Esophagus squamous epithelium (tissue), 5 donors: ENCODE results near the gene ZNF410. TPM values are rescaled to one million over a fixed set of nuclear protein-coding genes. Genes with fewer than 3 reads are reported as not detected.
"Not testable (repeated sequence)": the region's sequence is repeated elsewhere in the genome, so short reads cannot be mapped to it uniquely, and the experiment has no call there.

Experiments used
- DNase-seq: peaks from one replicate; lab custom pipeline; 2025; lab: John Stamatoyannopoulos, UW
- H3K27ac ChIP-seq, 4 donors: fragments of 200-600 bp; sonication (generic); one replicate each; pipeline ENCODE4 v1.5.1; 2016 to 2019; ENCODE audit warnings: mild to moderate bottlenecking in 1 of 4
- H3K27me3 ChIP-seq, 4 donors: fragments of 200-600 bp; sonication (generic); 1 replicate in 3 of 4; 2 replicates in 1 of 4; pipeline versions ENCODE4 v1.5.1 to v1.6.0; 2017 to 2021; ENCODE audit warnings: antibody characterized with exemption in 1 of 4
- H3K36me3 ChIP-seq, 3 donors: fragments of 200-600 bp; sonication (generic); one replicate each; pipeline ENCODE4 v1.5.1; 2016 to 2019
- H3K4me1 ChIP-seq, 3 donors: fragments of 200-600 bp; sonication (generic); one replicate each; pipeline ENCODE4 v1.5.1; 2017 to 2019
- H3K4me3 ChIP-seq, 4 donors: fragments of 200-600 bp; sonication (generic); 1 replicate in 3 of 4; 2 replicates in 1 of 4; pipeline ENCODE4 v1.5.1; 2016 to 2019; ENCODE audit warnings: mild to moderate bottlenecking in 2 of 4, moderate library complexity in 1 of 4
- H3K9me3 ChIP-seq, 3 donors: fragments of 200-600 bp; sonication (generic); one replicate each; pipeline ENCODE4 v1.5.1; 2016 to 2019
- POLR2A ChIP-seq, 4 donors: fragments of 450-650 bp; IDR thresholded peaks; one replicate each; pipeline ENCODE4 v1.6.1; 2017; ENCODE audit warnings: antibody characterized with exemption in 4 of 4, mild to moderate bottlenecking in 4 of 4, moderate library complexity in 3 of 4
- WGBS, 2 donors: methylation state at CpG; one replicate each; pipeline ENCODE4 v1.1.5; 2018; 5-methylcytosine and 5-hydroxymethylcytosine counted together
- intact Hi-C: fragments of 100-400 bp; cut with DNase I; formaldehyde crosslinking; loops from one replicate; pipeline ENCODE4 v1.15.0; 2022
- total RNA-seq, 4 donors: library from RNA; depleted of rRNA; stranded (reverse); fragments of >200 nt; gene quantifications; one replicate each; pipeline ENCODE4 v1.1.0, GENCODE V29; 2016
- TF ChIP-seq, protein P1 (sequence below), 6 experiments: fragments of 450-650 bp in 4 of 6; fragments of 200-600 bp in 2 of 6; sonication (generic) in 2 of 6; IDR thresholded peaks; one replicate each; pipeline ENCODE4 v1.5.1; 2016 to 2019; ENCODE audit warnings: antibody characterized with exemption in 6 of 6, mild to moderate bottlenecking in 4 of 6, moderate library complexity in 4 of 6
- donor health status: DM: yes; HTN: yes; CAD: no.

Gene ZNF410, protein sequence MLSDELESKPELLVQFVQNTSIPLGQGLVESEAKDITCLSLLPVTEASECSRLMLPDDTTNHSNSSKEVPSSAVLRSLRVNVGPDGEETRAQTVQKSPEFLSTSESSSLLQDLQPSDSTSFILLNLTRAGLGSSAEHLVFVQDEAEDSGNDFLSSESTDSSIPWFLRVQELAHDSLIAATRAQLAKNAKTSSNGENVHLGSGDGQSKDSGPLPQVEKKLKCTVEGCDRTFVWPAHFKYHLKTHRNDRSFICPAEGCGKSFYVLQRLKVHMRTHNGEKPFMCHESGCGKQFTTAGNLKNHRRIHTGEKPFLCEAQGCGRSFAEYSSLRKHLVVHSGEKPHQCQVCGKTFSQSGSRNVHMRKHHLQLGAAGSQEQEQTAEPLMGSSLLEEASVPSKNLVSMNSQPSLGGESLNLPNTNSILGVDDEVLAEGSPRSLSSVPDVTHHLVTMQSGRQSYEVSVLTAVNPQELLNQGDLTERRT
- 10 to 100 TPM; 37.8 to 52.3 (median 38.1) TPM for total RNA-seq

DNA sequence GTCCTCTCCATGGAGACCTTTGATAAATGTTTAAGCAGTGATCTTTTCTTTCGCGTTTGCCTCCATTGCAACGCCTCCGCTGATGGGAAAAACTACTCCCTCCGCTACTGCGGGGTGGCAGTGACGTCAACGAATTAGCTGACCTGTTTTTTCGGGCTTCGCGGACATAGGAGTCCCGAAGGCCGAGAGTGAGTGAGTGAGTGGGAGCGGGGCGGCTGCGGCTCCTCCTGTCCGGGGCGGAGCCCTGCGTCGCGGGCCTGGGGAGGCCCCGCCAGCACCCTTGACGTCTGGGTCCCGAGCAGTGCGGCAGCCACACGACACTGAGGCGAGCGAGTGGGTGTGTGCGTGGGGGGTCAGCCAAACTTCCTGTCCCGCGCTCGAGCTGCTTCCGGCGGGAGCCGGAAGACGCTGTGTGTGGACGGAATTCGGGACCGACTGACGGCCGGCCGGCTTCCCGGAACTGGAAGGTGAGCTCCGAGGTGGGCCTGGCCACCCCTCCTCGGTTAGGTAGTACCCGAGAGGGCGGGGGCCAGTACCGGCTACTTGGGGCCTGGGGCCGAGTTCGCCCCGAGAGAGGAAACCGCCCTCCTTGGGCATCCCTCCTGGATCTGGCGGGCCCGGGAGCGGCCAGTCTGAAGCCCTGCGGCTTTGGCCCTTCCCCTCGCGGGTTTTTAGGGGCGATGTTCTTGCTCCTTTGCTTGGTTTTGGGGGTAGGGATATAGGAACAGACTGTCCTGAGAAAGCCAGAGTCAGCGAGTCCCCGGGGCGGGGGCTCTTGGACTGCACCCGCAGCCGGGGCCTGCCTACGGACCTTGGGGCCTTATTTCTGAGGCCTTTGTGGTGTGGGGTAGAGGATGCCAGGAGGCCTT, at the start of gene ZNF410:
ZNF410 (plus strand) TSS at position 411 of the 869 bp plus-strand sequence. CDS start 5,317 bp downstream, outside the sequence.
- Histone ChIP-seq H3K36me3 (no peaks in the 10 kb centered on the region), H3K4me3 (peak within 1 kb of the TSS; percentile 74 to 97 (median 87)), H3K4me1 (peaks cover 4 to 48% (median 25%) of the 10 kb centered on the region in 3 donors), H3K9me3 (no peaks in the 10 kb centered on the region), H3K27me3 (no peaks in the 10 kb centered on the region), H3K27ac (peak within 1 kb of the TSS; percentile 96 to 98 (median 96))
- TF ChIP-seq POLR2A (IDR thresholded peaks at IDR 0.05), result peak in 3 of 4 donors; percentile 71 to 83 (median 82)
- TF ChIP-seq, protein P1, sequence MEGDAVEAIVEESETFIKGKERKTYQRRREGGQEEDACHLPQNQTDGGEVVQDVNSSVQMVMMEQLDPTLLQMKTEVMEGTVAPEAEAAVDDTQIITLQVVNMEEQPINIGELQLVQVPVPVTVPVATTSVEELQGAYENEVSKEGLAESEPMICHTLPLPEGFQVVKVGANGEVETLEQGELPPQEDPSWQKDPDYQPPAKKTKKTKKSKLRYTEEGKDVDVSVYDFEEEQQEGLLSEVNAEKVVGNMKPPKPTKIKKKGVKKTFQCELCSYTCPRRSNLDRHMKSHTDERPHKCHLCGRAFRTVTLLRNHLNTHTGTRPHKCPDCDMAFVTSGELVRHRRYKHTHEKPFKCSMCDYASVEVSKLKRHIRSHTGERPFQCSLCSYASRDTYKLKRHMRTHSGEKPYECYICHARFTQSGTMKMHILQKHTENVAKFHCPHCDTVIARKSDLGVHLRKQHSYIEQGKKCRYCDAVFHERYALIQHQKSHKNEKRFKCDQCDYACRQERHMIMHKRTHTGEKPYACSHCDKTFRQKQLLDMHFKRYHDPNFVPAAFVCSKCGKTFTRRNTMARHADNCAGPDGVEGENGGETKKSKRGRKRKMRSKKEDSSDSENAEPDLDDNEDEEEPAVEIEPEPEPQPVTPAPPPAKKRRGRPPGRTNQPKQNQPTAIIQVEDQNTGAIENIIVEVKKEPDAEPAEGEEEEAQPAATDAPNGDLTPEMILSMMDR (IDR thresholded peaks at IDR 0.05), result peak in 1 of 6 experiments; percentile 6
- WGBS, 2 donors, result 0% methylated on average over 5 to 7 of the region's 65 CpGs
- peak; percentile 58 for DNase-seq
- intact Hi-C loops, result no loop called here

DNA sequence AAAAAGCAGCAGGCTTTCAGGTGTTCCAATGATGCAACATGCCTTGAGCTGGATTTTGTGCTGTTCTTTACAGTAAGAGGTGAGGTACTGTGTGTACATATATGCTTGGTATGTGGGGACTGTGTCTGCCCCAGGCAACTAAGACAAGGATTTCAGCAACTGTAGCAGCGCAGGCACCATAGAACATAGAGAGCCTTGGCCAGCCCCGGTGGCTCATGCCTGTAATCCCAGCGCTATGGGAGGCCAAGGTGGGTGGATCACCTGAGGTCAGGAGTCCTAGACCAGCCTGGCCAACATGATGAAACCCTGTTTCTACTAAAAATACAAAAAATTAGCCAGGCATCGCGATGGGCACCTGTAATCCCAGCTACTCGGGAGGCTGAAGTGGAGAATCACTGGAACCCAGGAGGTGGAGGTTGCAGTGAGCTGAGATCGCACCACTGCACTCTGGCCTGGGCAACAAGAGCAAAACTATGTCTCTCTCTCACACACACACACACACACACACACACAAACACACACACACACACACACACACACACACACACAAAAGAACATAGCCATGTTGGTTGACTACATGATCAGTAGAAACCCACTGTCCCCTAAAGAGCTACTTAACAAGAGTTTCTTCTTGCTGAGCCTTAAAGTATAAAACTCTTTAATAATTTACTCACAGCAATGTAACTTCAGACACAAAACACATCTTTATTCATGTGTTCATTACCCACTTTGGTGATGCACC, 48.2 kb upstream of the ZNF410 start:
- H3K4me1 ChIP-seq, H3K27me3 ChIP-seq, H3K4me3 ChIP-seq, H3K9me3 ChIP-seq, intact Hi-C loops, H3K36me3 ChIP-seq, H3K27ac ChIP-seq, DNase-seq: not testable (repeated sequence)
- 77 to 96% methylated on average over 4 to 6 of the region's 7 CpGs for WGBS, 2 donors

DNA sequence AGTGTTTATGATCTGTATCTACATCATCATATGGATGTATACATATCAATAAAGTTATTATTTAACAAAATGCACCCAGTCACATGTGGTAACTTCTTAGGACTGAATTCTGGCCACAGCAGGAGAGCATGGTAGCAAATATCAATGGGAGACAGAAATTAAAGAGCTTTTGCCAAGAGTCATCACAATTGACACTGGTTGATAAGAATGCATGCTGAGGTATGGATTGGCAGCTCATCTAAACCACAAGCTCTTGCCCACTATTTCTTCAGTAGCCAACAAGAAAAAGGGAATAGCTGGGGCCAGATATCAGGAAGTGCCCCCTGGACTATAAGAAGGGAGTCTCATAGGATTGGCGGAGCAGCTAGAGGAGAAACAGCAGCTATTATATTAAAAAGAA, 44.5 kb upstream of the ZNF410 start:
- no peak for DNase-seq
- no peaks in the 10 kb centered on the region for H3K36me3 ChIP-seq
- no peak for TF ChIP-seq POLR2A (IDR thresholded peaks at IDR 0.05)
- TF ChIP-seq, protein P1 (IDR thresholded peaks at IDR 0.05), result no peak
- H3K9me3 ChIP-seq, result no peaks in the 10 kb centered on the region
- H3K4me1 ChIP-seq, result peaks cover 0 to under 1% (median 0%) of the 10 kb centered on the region in 3 donors
- intact Hi-C loops, result no loop called here
- H3K27me3 ChIP-seq, result no peaks in the 10 kb centered on the region
- H3K4me3 ChIP-seq, result no peak overlapping the region
- WGBS, 2 donors, result 92 to 94% methylated on average over 1 of the region's 1 CpG
- no peak overlapping the region for H3K27ac ChIP-seq

DNA sequence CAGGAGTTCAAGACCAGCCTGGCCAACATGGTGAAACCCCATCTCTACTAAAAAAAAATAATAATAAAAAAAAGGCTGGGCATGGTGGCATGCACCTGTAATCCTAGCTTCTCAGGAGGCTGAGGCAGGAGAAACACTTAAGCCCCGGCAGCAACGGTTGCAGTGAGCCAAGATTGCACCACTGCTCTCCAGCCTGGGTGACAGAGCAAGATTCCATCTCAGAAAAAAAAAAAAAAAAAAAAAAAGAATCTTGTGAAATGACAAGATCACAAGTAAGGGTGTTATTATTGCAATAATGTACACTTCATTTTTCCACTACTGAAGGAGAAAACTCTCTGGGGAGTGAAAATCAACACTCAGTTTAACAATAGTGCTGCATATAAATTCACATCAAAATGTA, 43.8 kb upstream of the ZNF410 start:
- no peak for DNase-seq
- WGBS, 2 donors, result 54 to 66% methylated on average over 2 of the region's 2 CpGs

More for the DNA sequence above, 43.8 kb upstream of the ZNF410 start:
- intact Hi-C loops, result no loop called here
- H3K4me1 ChIP-seq, result no peaks in the 10 kb centered on the region
- TF ChIP-seq, protein P1 (IDR thresholded peaks at IDR 0.05), result no peak
- TF ChIP-seq POLR2A (IDR thresholded peaks at IDR 0.05), result no peak
- H3K36me3 ChIP-seq, result no peaks in the 10 kb centered on the region
- H3K27ac ChIP-seq, result no peak overlapping the region
- no peak overlapping the region for H3K4me3 ChIP-seq
- H3K27me3 ChIP-seq, result no peaks in the 10 kb centered on the region
- no peaks in the 10 kb centered on the region for H3K9me3 ChIP-seq
